GM23338 (cell line): ENCODE results near the gene ZMYND8. TPM values are rescaled to one million over a fixed set of nuclear protein-coding genes. Genes with fewer than 3 reads are reported as not detected.

ENCODE experiments used
- ATAC-seq: fragments of 200-7000 bp; cut with Tn5 transposase; 3 replicates; pipeline ENCODE4 v1.9.1; 2020
- DNase-seq: peaks from one replicate; pipeline ENCODE4 v3.0.0-alpha.2; 2015; ENCODE audit warnings: low spot score
- H2AFZ ChIP-seq: fragments of 200-600 bp; sonication (generic); 2 replicates; pipeline ENCODE4 v1.8.0; 2016; ENCODE audit warnings: antibody characterized with exemption, mild to moderate bottlenecking, moderate library complexity
- H3F3A ChIP-seq: fragments of 200-600 bp; sonication (generic); replicated peaks from 2 replicates; pipeline ENCODE4 v1.8.0; 2017; ENCODE audit warnings: antibody characterized with exemption, mixed run types, low read depth
- H3K27ac ChIP-seq: fragments of 200-600 bp; sonication (generic); 2 replicates; pipeline ENCODE4 v1.6.1; 2016; ENCODE audit warnings: low read depth
- H3K27me3 ChIP-seq: fragments of 200-600 bp; sonication (generic); 2 replicates; pipeline ENCODE4 v1.8.0; 2016; ENCODE audit warnings: mild to moderate bottlenecking, mixed run types, moderate library complexity; ENCODE audit not compliant: insufficient read depth
- H3K36me3 ChIP-seq: fragments of 200-600 bp; sonication (generic); 2 replicates; pipeline ENCODE4 v1.8.0; 2016; ENCODE audit warnings: mild to moderate bottlenecking; ENCODE audit not compliant: insufficient read depth
- H3K4me1 ChIP-seq: fragments of 200-600 bp; sonication (generic); 2 replicates; pipeline ENCODE4 v1.8.0; 2016; ENCODE audit warnings: mild to moderate bottlenecking, moderate library complexity; ENCODE audit not compliant: insufficient read depth
- H3K4me2 ChIP-seq: fragments of 200-600 bp; sonication (generic); 2 replicates; pipeline ENCODE4 v1.7.1; 2017; ENCODE audit warnings: mixed run types
- H3K4me3 ChIP-seq: fragments of 200-600 bp; sonication (generic); 2 replicates; pipeline ENCODE4 v1.6.1; 2016; ENCODE audit warnings: mixed run types
- H3K79me2 ChIP-seq: fragments of 200-600 bp; sonication (generic); replicated peaks from 2 replicates; pipeline ENCODE4 v1.8.0; 2017; ENCODE audit warnings: mild to moderate bottlenecking; ENCODE audit not compliant: insufficient read depth
- H3K9me2 ChIP-seq: fragments of 200-600 bp; sonication (generic); 2 replicates; pipeline ENCODE4 v1.8.0; 2017; ENCODE audit not compliant: insufficient read depth
- H4K20me1 ChIP-seq: fragments of 200-600 bp; sonication (generic); replicated peaks from 2 replicates; pipeline ENCODE4 v1.8.0; 2017; ENCODE audit warnings: mild to moderate bottlenecking; ENCODE audit not compliant: insufficient read depth
- H3K27ac Mint-ChIP-seq: 2 replicates; pipeline ENCODE4 v1.8.0; 2020; ENCODE audit warnings: inconsistent platforms, mild to moderate bottlenecking, moderate library complexity, mixed read lengths
- H3K27me3 Mint-ChIP-seq: 3 replicates; pipeline ENCODE4 v1.8.0; 2022; ENCODE audit warnings: low read depth, mild to moderate bottlenecking, moderate library complexity, mixed read lengths, inconsistent platforms; ENCODE audit not compliant: insufficient read depth, poor library complexity
- H3K36me3 Mint-ChIP-seq: 3 replicates; pipeline ENCODE4 v1.8.0; 2021; ENCODE audit warnings: low read depth, mild to moderate bottlenecking, inconsistent platforms, moderate library complexity, mixed read lengths
- H3K4me1 Mint-ChIP-seq: 3 replicates; pipeline ENCODE4 v1.8.0; 2020; ENCODE audit warnings: mild to moderate bottlenecking, inconsistent platforms, mixed read lengths
- H3K4me3 Mint-ChIP-seq: 3 replicates; pipeline ENCODE4 v1.8.0; 2021; ENCODE audit warnings: moderate library complexity, mild to moderate bottlenecking, inconsistent platforms, mixed read lengths
- H3K9me3 Mint-ChIP-seq: 3 replicates; pipeline ENCODE4 v1.8.0; 2020; ENCODE audit warnings: moderate library complexity, mild to moderate bottlenecking, inconsistent platforms, mixed read lengths
- CREB1 ChIP-seq: fragments of 250-450 bp; sonication (Bioruptor Pico); IDR thresholded peaks from 2 replicates; pipeline ENCODE4 v1.5.0; 2020; ENCODE audit warnings: low read depth, mild to moderate bottlenecking, moderate library complexity
- EZH2 ChIP-seq: fragments of 200-600 bp; sonication (generic); IDR thresholded peaks from one replicate; pipeline ENCODE4 v1.8.0; 2017; ENCODE audit warnings: antibody characterized with exemption, mild to moderate bottlenecking, low read depth; ENCODE audit not compliant: unreplicated experiment
- EZH2phosphoT487 ChIP-seq: fragments of 200-600 bp; sonication (generic); IDR thresholded peaks from one replicate; pipeline ENCODE4 v1.8.1; 2018; ENCODE audit warnings: antibody characterized with exemption; ENCODE audit not compliant: unreplicated experiment
- JUNB ChIP-seq: IDR thresholded peaks from one replicate; pipeline ENCODE4 v1.6.1; 2016; ENCODE audit warnings: antibody characterized with exemption; ENCODE audit not compliant: unreplicated experiment
- NANOG ChIP-seq: IDR thresholded peaks from 2 replicates; pipeline ENCODE4 v1.6.1; 2016; ENCODE audit warnings: antibody characterized with exemption, borderline replicate concordance
- POLR2AphosphoS5 ChIP-seq: IDR thresholded peaks from 2 replicates; pipeline ENCODE4 v1.6.1; 2016; ENCODE audit warnings: antibody characterized with exemption, low read depth
- ZNF114 ChIP-seq: fragments of 250-450 bp; sonication (Bioruptor Pico); IDR thresholded peaks from 2 replicates; pipeline ENCODE4 v1.5.0; 2020; ENCODE audit warnings: mild to moderate bottlenecking, moderate library complexity
- ZNF331 ChIP-seq: fragments of 250-450 bp; sonication (Bioruptor Pico); IDR thresholded peaks from 2 replicates; pipeline ENCODE4 v1.5.0; 2020; ENCODE audit warnings: low read depth, mild to moderate bottlenecking, moderate library complexity
- ZNF462 ChIP-seq: fragments of 250-450 bp; sonication (Bioruptor Pico); IDR thresholded peaks from 2 replicates; pipeline ENCODE4 v1.5.0; 2020; ENCODE audit warnings: mild to moderate bottlenecking, moderate library complexity
- polyA plus RNA-seq: library from polyadenylated mRNA; unstranded; fragments of >200 nt; fragmentation: Nextera tagmentation; extraction: Ambion mirVana; gene quantifications from 2 replicates; pipeline ENCODE4 v1.2.1, GENCODE V29; 2016
- total RNA-seq: library from RNA; depleted of rRNA; stranded (reverse); fragments of >200 nt; shearing (Covaris generic); gene quantifications from 2 replicates; pipeline ENCODE4 v1.2.3, GENCODE V29; 2014
- TF ChIP-seq, protein P1 (sequence below), 2 experiments: fragments of 200-600 bp in 1 of 2; sonication (generic) in 1 of 2; conservative IDR thresholded peaks; 2 replicates each; pipeline versions ENCODE4 v1.5.1 to v1.6.1; 2016 to 2017; ENCODE audit warnings: antibody characterized with exemption in 2 of 2, low read depth in 2 of 2, mild to moderate bottlenecking in 2 of 2, moderate library complexity in 1 of 2
- TF ChIP-seq, protein P2 (sequence below): IDR thresholded peaks from one replicate; pipeline ENCODE4 v1.6.1; 2018; ENCODE audit warnings: antibody characterized with exemption; ENCODE audit not compliant: unreplicated experiment

Gene ZMYND8
- total and polyA plus RNA-seq, 2 experiments from 2014 or later = 70.9 to 128 TPM

DNA sequence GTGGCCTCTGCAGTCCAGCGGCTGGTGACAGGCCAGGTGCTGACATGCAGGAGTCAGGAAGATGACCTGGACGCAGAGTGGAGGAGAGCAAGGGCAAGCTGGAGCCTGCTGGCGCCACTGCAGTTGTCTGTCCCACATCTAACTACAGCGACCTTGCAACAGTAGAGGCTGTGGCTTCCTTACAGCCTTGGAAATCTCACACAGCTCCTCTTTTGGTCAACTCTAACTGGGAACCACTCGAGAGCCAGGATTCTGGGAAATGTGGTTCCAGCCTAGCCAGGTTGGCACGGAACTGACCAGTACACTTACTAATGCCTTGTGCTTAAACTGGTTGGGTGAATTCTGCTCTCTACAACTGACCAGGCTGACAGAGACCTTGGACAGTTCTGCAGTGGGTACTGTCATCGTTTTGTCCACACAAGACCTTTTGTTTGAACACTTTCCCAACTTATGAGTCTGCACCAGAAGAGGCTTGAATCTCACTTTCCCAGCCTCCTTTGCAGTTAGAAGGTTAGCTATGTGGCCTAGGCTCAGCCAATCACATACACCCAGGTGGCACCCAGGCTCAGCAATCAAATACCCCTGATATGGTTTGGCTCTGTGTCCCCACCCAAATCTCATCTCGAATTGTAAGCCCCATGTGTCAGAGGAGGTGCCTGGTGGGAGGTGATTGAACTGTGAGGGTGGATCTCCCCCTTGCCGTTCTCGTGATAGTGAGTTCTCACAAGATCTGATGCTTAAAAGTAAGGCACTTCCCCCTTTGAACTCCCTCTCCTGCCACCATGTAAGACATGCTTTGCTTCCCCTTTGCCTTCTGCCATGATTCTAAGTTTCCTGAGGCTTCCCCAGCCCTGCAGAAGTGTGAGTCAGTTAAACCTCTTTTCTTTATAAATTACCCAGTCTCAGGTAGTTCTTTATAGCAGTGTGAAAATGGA lies 153.5 kb downstream of the ZMYND8 start:
- peaks cover 18% of the 10 kb centered on the region for H3K4me1 ChIP-seq
- no peaks in the 10 kb centered on the region for H3K27me3 ChIP-seq
- H3K4me3 ChIP-seq = no peak overlapping the region
- no peak overlapping the region for H3K27ac Mint-ChIP-seq
- H3K27me3 Mint-ChIP-seq = peaks cover 8% of the 10 kb centered on the region
- no peaks in the 10 kb centered on the region for H3K79me2 ChIP-seq
- H3K27ac ChIP-seq = no peak overlapping the region
- H3K36me3 Mint-ChIP-seq = peaks cover 8% of the 10 kb centered on the region
- DNase-seq = no peak
- H3K36me3 ChIP-seq = no peaks in the 10 kb centered on the region
- no peaks in the 10 kb centered on the region for H4K20me1 ChIP-seq
- no peak overlapping the region for H3K4me3 Mint-ChIP-seq
- no peaks in the 10 kb centered on the region; the same call in 2 of the 3 replicates for H3K9me3 Mint-ChIP-seq
- ATAC-seq = no peak
- no peak overlapping the region for H2AFZ ChIP-seq
- H3K4me2 ChIP-seq = no peak overlapping the region
- peaks cover 21% of the 10 kb centered on the region for H3K4me1 Mint-ChIP-seq
- no peaks in the 10 kb centered on the region for H3K9me2 ChIP-seq
- TF ChIP-seq NANOG (no peak), EZH2phosphoT487 (no peak), CREB1 (CRISPR knock-in tag) (no peak), ZNF114 (CRISPR knock-in tag) (no peak), POLR2AphosphoS5 (no peak), ZNF462 (CRISPR knock-in tag) (no peak), EZH2 (no peak), ZNF331 (no peak), JUNB (no peak)
- TF ChIP-seq, protein P1, sequence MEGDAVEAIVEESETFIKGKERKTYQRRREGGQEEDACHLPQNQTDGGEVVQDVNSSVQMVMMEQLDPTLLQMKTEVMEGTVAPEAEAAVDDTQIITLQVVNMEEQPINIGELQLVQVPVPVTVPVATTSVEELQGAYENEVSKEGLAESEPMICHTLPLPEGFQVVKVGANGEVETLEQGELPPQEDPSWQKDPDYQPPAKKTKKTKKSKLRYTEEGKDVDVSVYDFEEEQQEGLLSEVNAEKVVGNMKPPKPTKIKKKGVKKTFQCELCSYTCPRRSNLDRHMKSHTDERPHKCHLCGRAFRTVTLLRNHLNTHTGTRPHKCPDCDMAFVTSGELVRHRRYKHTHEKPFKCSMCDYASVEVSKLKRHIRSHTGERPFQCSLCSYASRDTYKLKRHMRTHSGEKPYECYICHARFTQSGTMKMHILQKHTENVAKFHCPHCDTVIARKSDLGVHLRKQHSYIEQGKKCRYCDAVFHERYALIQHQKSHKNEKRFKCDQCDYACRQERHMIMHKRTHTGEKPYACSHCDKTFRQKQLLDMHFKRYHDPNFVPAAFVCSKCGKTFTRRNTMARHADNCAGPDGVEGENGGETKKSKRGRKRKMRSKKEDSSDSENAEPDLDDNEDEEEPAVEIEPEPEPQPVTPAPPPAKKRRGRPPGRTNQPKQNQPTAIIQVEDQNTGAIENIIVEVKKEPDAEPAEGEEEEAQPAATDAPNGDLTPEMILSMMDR (conservative IDR thresholded peaks at IDR 0.05; ENCODE audit: low read depth in 2 of 2) = no peak
- TF ChIP-seq, protein P2, sequence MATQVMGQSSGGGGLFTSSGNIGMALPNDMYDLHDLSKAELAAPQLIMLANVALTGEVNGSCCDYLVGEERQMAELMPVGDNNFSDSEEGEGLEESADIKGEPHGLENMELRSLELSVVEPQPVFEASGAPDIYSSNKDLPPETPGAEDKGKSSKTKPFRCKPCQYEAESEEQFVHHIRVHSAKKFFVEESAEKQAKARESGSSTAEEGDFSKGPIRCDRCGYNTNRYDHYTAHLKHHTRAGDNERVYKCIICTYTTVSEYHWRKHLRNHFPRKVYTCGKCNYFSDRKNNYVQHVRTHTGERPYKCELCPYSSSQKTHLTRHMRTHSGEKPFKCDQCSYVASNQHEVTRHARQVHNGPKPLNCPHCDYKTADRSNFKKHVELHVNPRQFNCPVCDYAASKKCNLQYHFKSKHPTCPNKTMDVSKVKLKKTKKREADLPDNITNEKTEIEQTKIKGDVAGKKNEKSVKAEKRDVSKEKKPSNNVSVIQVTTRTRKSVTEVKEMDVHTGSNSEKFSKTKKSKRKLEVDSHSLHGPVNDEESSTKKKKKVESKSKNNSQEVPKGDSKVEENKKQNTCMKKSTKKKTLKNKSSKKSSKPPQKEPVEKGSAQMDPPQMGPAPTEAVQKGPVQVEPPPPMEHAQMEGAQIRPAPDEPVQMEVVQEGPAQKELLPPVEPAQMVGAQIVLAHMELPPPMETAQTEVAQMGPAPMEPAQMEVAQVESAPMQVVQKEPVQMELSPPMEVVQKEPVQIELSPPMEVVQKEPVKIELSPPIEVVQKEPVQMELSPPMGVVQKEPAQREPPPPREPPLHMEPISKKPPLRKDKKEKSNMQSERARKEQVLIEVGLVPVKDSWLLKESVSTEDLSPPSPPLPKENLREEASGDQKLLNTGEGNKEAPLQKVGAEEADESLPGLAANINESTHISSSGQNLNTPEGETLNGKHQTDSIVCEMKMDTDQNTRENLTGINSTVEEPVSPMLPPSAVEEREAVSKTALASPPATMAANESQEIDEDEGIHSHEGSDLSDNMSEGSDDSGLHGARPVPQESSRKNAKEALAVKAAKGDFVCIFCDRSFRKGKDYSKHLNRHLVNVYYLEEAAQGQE = no peak
- H3F3A ChIP-seq = 0 out of 2 replicates have a peak, but pooled peaks cover 6% of the 10 kb centered on the region
